ENCODE measurements around the gene SMOC2. TPM values are rescaled to one million over a fixed set of nuclear protein-coding genes. Genes with fewer than 3 reads are reported as not detected.

SMOC2 gene
- total RNA-seq, 1 experiment from 2014 or later: 0.42 TPM

GRCh38 chr6:168514216-168514615, 73.2 kb downstream of the SMOC2 start:
- no peak for DNase-seq (ENCODE audit: low read depth, low spot score)
- no peak overlapping the region for H3K4me3 ChIP-seq (replicated peaks in 1 of 2; ENCODE audit: low read depth in 1 of 2, low read length in 2 of 2)
- RAD21 ChIA-PET (ENCODE audit: low non-redundant PET in 1 of 2, low total read pairs in 2 of 2, uncharacterized antibody in 2 of 2, unreplicated experiment in 2 of 2): no interaction called here

GRCh38 chr6:168515376-168515775, 74.4 kb downstream of the SMOC2 start:
- Histone ChIP-seq H3K79me2 (ENCODE audit: insufficient read depth, low read length) (no peaks in the 10 kb centered on the region), H3K27ac (ENCODE audit: low read depth, low read length) (no peak overlapping the region), H2AFZ (ENCODE audit: low read depth, low read length, poor library complexity, severe bottlenecking) (no peak overlapping the region), H3K9ac (ENCODE audit: low read length) (no peak overlapping the region), H3K27me3 (ENCODE audit: insufficient read depth, low read length) (peaks cover 7% of the 10 kb centered on the region; the same call in 1 of the 2 replicates), H3K9me2 (ENCODE audit: insufficient read depth) (no peaks in the 10 kb centered on the region), H3K36me3 (ENCODE audit: control insufficient read depth in 1 of 2, insufficient read depth in 2 of 2, low read length in 2 of 2) (no peaks in the 10 kb centered on the region), H4K20me1 (ENCODE audit: insufficient read depth) (no peaks in the 10 kb centered on the region), H3K9me3 (ENCODE audit: control insufficient read depth in 1 of 2, insufficient read depth in 1 of 2, low read depth in 1 of 2, low read length in 2 of 2) (no peaks in the 10 kb centered on the region), H3K4me2 (ENCODE audit: low read length) (no peak overlapping the region), H3K4me1 (ENCODE audit: control insufficient read depth in 1 of 2, insufficient read depth in 2 of 2, low read length in 2 of 2) (no peaks in the 10 kb centered on the region), H3K4me3 (replicated peaks in 1 of 2; ENCODE audit: low read depth in 1 of 2, low read length in 2 of 2) (no peak overlapping the region)
- ChIA-PET POLR2A (no interaction called here), RAD21 (ENCODE audit: low non-redundant PET in 1 of 2, low total read pairs in 2 of 2, uncharacterized antibody in 2 of 2, unreplicated experiment in 2 of 2) (no interaction called here), CTCF (no interaction called here)
- intact Hi-C loops (cut with micrococcal nuclease): no loop called here
- ATAC-seq: 0 out of 2 replicates have a peak, but pooled peaks have one; percentile 50
- TF ChIP-seq EZH2phosphoT487 (IDR thresholded peaks at IDR 0.05; ENCODE audit: borderline replicate concordance) (no peak), CEBPB (IDR thresholded peaks at IDR 0.05; ENCODE audit: low read depth) (no peak), TCF7L2 (IDR thresholded peaks at IDR 0.05; ENCODE audit: borderline replicate concordance, extremely low read depth, insufficient read depth, insufficient read length) (no peak)
- DNase-seq (ENCODE audit: low read depth, low spot score): no peak
- no TSS peak for BruUV-seq (replicated peaks)

More at GRCh38 chr6:168514216-168514615, 73.2 kb downstream of the SMOC2 start:
- CTCF ChIA-PET: no interaction called here
- Histone ChIP-seq H3K27me3 (ENCODE audit: insufficient read depth, low read length) (peaks cover 16% of the 10 kb centered on the region), H2AFZ (ENCODE audit: low read depth, low read length, poor library complexity, severe bottlenecking) (no peak overlapping the region), H4K20me1 (ENCODE audit: insufficient read depth) (no peaks in the 10 kb centered on the region), H3K36me3 (ENCODE audit: control insufficient read depth in 1 of 2, insufficient read depth in 2 of 2, low read length in 2 of 2) (no peaks in the 10 kb centered on the region), H3K9me3 (ENCODE audit: control insufficient read depth in 1 of 2, insufficient read depth in 1 of 2, low read depth in 1 of 2, low read length in 2 of 2) (no peaks in the 10 kb centered on the region), H3K27ac (ENCODE audit: low read depth, low read length) (no peak overlapping the region), H3K9me2 (ENCODE audit: insufficient read depth) (no peaks in the 10 kb centered on the region), H3K9ac (ENCODE audit: low read length) (no peak overlapping the region), H3K4me2 (ENCODE audit: low read length) (no peak overlapping the region), H3K4me1 (ENCODE audit: control insufficient read depth in 1 of 2, insufficient read depth in 2 of 2, low read length in 2 of 2) (no peaks in the 10 kb centered on the region), H3K79me2 (ENCODE audit: insufficient read depth, low read length) (no peaks in the 10 kb centered on the region)
- intact Hi-C loops (cut with micrococcal nuclease): no loop called here
- ATAC-seq: no peak
- no TSS peak for BruUV-seq (replicated peaks)
- POLR2A ChIA-PET: no interaction called here
- no peak for TF ChIP-seq POLR2AphosphoS5 (IDR thresholded peaks at IDR 0.05; ENCODE audit: low read depth, low read length)
